ENCODE measurements around the gene NLRP6. TPM values are rescaled to one million over a fixed set of nuclear protein-coding genes. Genes with fewer than 3 reads are reported as not detected.
A peak's percentile ranks its signal among the peaks of the same experiment; 100 is the strongest.
"Not testable (repeated sequence)": the region's sequence is repeated elsewhere in the genome, so short reads cannot be mapped to it uniquely, and the experiment has no call there.

The NLRP6 gene
- total and polyA plus RNA-seq, 4 experiments from 2014 or later, result 1.4 to 26.3 (median 18.4) TPM

DNA sequence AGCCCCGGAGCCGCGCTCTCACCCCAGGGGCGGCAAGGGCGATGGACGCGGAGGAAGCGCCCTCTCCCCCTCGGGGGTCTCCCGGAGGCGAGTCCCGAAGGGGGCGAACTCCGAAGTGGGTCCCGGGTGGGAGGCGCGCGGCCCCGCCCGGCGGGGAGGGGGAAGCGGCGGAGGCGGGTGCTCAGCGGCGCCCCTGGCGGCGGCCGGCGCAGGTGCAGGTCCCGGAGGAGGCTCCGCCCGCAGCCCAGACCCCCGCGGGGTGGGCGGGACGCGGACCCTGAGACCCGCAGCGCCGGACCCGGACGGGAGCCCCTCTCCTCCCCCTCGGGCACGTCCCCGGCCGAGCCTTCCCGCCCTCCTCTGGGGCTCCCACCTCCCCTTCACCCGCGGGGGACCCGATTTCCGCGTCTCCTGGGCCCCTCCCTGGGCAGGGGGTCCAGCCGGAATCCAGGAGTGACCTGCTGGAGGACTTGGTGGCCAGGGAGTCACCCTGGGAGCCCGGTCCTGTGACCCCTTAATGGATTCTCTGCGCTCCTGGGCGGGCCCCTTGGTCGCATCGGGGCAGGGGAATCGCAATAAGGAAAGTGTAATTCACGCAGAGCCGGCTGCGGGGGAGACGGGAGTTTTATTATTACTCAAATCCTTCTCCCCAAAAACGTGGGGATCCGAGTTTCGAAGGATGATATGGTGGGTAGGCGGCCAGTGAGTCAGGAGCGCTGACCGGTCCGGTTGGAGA lies 33.0 kb downstream of the NLRP6 start:
- peaks cover 23 to 58% (median 36%) of the 10 kb centered on the region in 4 donors for H3K4me1 Mint-ChIP-seq
- H3K4me3 Mint-ChIP-seq, result peak overlapping the region; percentile 92 to 99 (median 98)
- intact Hi-C loops (cut with micrococcal nuclease); H3K27me3 ChIP-seq (ENCODE audit: insufficient read depth, low read length); H3K9me3 ChIP-seq (ENCODE audit: control insufficient read depth in 1 of 2, low read length in 2 of 2); H3K9me3 Mint-ChIP-seq; H3K27me3 Mint-ChIP-seq; H3K36me3 ChIP-seq (ENCODE audit: insufficient read depth, low read length): not testable (repeated sequence)
- peak in 1 of 5 donors; percentile 23 for DNase-seq
- CTCF ChIA-PET (ENCODE audit: partially characterized antibody), result interaction anchor here (0.9 to 2.7 kb wide), 5 partner anchors 16 to 61 kb away, joined by 3 to 19 read pairs (median 4); no protein-coding TSS in a partner anchor
- H3K36me3 Mint-ChIP-seq, result peaks cover 23 to 41% of the 10 kb centered on the region in 2 donors
- Histone ChIP-seq H3K27ac (ENCODE audit: low read depth, low read length) (peak overlapping the region; percentile 76), H3K4me3 (ENCODE audit: low read length in 2 of 2) (peak overlapping the region in 1 of 2 donors; percentile 91), H3K4me1 (ENCODE audit: insufficient read depth, low read length) (peaks cover 44% of the 10 kb centered on the region)
- POLR2A ChIA-PET (ENCODE audit: partially characterized antibody), result interaction anchor here (0.8 to 7.2 kb wide), 10 partner anchors 11 to 104 kb away, joined by 3 to 66 read pairs (median 6); partner anchors contain the start of genes BET1L and RIC8A
- peak overlapping the region; percentile 94 to 100 (median 98) for H3K27ac Mint-ChIP-seq

DNA sequence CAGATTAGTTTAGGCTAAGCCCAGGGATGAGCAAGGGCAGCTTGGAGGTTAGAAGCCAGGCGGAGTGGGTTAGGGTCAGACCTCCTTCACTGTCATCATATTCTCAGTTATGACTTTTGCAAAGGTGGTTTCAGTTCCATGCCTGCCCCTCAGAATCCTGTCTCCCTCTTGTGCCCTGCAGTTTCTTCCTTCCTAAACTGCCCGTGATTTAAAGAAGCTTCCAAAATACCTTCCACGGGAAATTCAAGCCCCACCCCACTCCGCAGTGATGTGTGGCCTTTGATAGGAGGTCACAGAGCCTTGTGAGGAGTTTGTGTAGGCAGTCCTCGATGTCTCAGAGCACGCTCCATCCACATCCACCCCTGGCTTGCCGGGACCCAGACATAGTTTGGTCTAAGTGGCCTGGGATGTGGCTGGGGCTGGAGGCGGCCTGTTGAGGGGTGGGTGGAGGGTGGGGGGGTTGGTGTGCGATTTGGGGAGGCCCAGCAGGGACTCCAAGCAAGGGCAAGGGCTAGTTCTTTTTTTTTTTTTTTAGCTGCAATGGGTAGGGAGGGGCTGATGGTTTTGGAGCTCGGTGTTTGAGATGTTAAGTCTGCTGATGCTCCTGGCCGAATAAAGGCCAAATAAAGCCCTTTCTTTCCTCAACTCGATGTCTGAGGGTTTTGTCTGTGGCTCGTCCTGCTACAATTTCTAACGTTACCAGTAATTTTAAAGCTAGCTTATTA lies 34.0 kb downstream of the NLRP6 start:
- ChIA-PET POLR2A (ENCODE audit: partially characterized antibody) (interaction anchor here (0.6 to 7.2 kb wide), 15 partner anchors 10 to 105 kb away, joined by 3 to 66 read pairs (median 4); partner anchors contain the start of genes BET1L, IFITM5 and RIC8A), CTCF (ENCODE audit: partially characterized antibody) (interaction anchor here (0.7 to 2.7 kb wide), 9 partner anchors 15 to 136 kb away, joined by 3 to 19 read pairs (median 4); no protein-coding TSS in a partner anchor)
- Histone ChIP-seq H3K27ac (ENCODE audit: low read depth, low read length) (peak overlapping the region; percentile 76), H3K9me3 (ENCODE audit: control insufficient read depth in 1 of 2, low read length in 2 of 2) (no peaks in the 10 kb centered on the region), H3K36me3 (ENCODE audit: insufficient read depth, low read length) (peaks cover 8% of the 10 kb centered on the region), H3K4me3 (ENCODE audit: low read length in 2 of 2) (peak overlapping the region; percentile 59 to 91), H3K4me1 (ENCODE audit: insufficient read depth, low read length) (peaks cover 38% of the 10 kb centered on the region), H3K27me3 (ENCODE audit: insufficient read depth, low read length) (no peaks in the 10 kb centered on the region)
- Mint-ChIP-seq H3K4me3 (peak overlapping the region; percentile 92 to 99 (median 98)), H3K27me3 (no peaks in the 10 kb centered on the region), H3K4me1 (peaks cover 28 to 63% (median 37%) of the 10 kb centered on the region in 4 donors), H3K9me3 (peaks cover 0 to 7% (median 0%) of the 10 kb centered on the region in 8 donors), H3K27ac (peak overlapping the region; percentile 94 to 100 (median 98)), H3K36me3 (peaks cover 31 to 50% of the 10 kb centered on the region in 2 donors)
- peak in 1 of 5 donors; percentile 16 for DNase-seq
- intact Hi-C loops (cut with micrococcal nuclease), result loop anchor here (2.0 kb wide), 1 partner anchor 31 kb away; no protein-coding TSS in a partner anchor

DNA sequence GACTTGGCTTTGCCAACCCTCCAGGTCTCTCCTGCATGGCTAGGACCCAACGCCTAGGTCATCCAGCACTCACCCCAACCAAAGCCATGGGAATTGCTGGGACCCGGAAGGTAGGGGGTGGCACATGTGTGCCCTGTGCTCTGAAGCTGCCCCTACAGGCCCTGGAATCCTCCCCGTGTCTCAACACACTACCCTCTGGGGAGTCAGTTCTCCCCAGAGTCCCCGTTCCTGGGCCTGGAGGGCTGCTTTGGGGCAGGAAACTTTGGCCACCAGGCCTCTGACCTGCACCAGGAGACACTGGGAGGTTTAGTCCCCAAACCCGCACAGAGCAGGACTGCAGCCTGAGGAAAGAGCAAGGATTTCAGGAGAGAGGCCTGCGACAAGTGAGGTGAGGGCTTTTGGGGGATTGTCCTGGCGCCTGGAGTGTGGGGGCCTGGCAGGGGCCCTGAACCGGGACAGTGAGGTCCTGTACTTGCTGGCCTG lies 35.1 kb downstream of the NLRP6 start:
- no peaks in the 10 kb centered on the region for H3K27me3 ChIP-seq (ENCODE audit: insufficient read depth, low read length)
- Mint-ChIP-seq H3K4me1 (peaks cover 29 to 61% (median 37%) of the 10 kb centered on the region in 4 donors), H3K27me3 (no peaks in the 10 kb centered on the region), H3K36me3 (peaks cover 34 to 50% of the 10 kb centered on the region in 2 donors), H3K9me3 (peaks cover 0 to 7% (median 0%) of the 10 kb centered on the region in 8 donors), H3K4me3 (peak overlapping the region; percentile 92 to 99 (median 98)), H3K27ac (peak overlapping the region; percentile 94 to 100 (median 98))
- peak overlapping the region; percentile 76 for H3K27ac ChIP-seq (ENCODE audit: low read depth, low read length)
- intact Hi-C loops (cut with micrococcal nuclease), result loop anchor here (2.0 kb wide), 1 partner anchor 33 kb away; no protein-coding TSS in a partner anchor
- H3K4me3 ChIP-seq (ENCODE audit: low read length in 2 of 2), result peak overlapping the region; percentile 59 to 91
- peaks cover 37% of the 10 kb centered on the region for H3K4me1 ChIP-seq (ENCODE audit: insufficient read depth, low read length)
- ChIA-PET CTCF (ENCODE audit: partially characterized antibody) (interaction anchor here (0.9 to 2.7 kb wide), 5 partner anchors 17 to 135 kb away, joined by 4 to 19 read pairs (median 8); no protein-coding TSS in a partner anchor), POLR2A (ENCODE audit: partially characterized antibody) (interaction anchor here (1.0 to 7.2 kb wide), 8 partner anchors 14 to 107 kb away, joined by 3 to 66 read pairs (median 8); partner anchors contain the start of genes BET1L, IFITM5 and RIC8A)
- no peak for DNase-seq
- no peaks in the 10 kb centered on the region for H3K9me3 ChIP-seq (ENCODE audit: control insufficient read depth in 1 of 2, low read length in 2 of 2)
- peaks cover 8% of the 10 kb centered on the region for H3K36me3 ChIP-seq (ENCODE audit: insufficient read depth, low read length)

DNA sequence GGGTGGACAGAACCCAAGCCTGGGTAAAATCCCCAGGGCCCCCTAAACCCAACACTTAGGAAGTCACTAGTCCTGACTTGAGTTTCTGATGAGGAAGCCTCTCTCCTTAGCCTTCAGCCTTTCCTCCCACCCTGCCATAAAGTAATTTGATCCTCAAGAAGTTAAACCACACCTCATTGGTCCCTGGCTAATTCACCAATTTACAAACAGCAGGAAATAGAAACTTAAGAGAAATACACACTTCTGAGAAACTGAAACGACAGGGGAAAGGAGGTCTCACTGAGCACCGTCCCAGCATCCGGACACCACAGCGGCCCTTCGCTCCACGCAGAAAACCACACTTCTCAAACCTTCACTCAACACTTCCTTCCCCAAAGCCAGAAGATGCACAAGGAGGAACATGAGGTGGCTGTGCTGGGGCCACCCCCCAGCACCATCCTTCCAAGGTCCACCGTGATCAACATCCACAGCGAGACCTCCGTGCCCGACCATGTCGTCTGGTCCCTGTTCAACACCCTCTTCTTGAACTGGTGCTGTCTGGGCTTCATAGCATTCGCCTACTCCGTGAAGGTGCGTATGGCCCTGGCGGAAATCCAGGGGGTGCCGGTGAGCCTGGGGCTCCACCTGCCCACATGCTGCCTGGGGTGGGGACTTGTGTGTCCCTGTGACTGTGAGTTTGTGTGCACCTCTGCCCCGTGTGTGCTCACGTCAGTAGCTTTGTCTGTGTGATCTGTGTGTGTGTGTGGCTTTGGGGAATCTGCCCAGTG lies 35.8 kb downstream of the NLRP6 start, which contains the start of gene IFITM1:
TSS of gene IFITM1 (plus strand) at position 254 of the 767 bp plus-strand sequence. CDS start at position 385, 131 bp downstream.
- H3K4me3 Mint-ChIP-seq, result peak within 1 kb of the TSS; percentile 92 to 99 (median 98)
- peak within 1 kb of the TSS; percentile 94 to 100 (median 98) for H3K27ac Mint-ChIP-seq
- H3K9me3 ChIP-seq (ENCODE audit: control insufficient read depth in 1 of 2, low read length in 2 of 2), result no peaks in the 10 kb centered on the region
- ChIA-PET POLR2A (ENCODE audit: partially characterized antibody) (interaction anchor here (1.4 to 7.2 kb wide), 16 partner anchors 12 to 107 kb away, joined by 3 to 66 read pairs (median 18); partner anchors contain the start of genes BET1L, IFITM5, PGGHG and RIC8A), CTCF (ENCODE audit: partially characterized antibody) (interaction anchor here (0.6 to 4.0 kb wide), 4 partner anchors 8 to 63 kb away, joined by 3 to 46 read pairs (median 26); no protein-coding TSS in a partner anchor)
- H3K36me3 ChIP-seq (ENCODE audit: insufficient read depth, low read length), result peaks cover 8% of the 10 kb centered on the region
- no peaks in the 10 kb centered on the region for H3K27me3 Mint-ChIP-seq
- peaks cover 37% of the 10 kb centered on the region for H3K4me1 ChIP-seq (ENCODE audit: insufficient read depth, low read length)
- H3K27ac ChIP-seq (ENCODE audit: low read depth, low read length), result peak within 1 kb of the TSS; percentile 76
- intact Hi-C loops (cut with micrococcal nuclease), result loop anchor here (1.0 to 2.0 kb wide), 5 partner anchors 33 to 107 kb away; partner anchors contain the start of genes BET1L and RIC8A
- peaks cover 0 to 7% (median 0%) of the 10 kb centered on the region in 8 donors for H3K9me3 Mint-ChIP-seq
- H3K27me3 ChIP-seq (ENCODE audit: insufficient read depth, low read length), result no peaks in the 10 kb centered on the region
- peak within 1 kb of the TSS; percentile 59 to 91 for H3K4me3 ChIP-seq (ENCODE audit: low read length in 2 of 2)
- H3K36me3 Mint-ChIP-seq, result peaks cover 34 to 47% of the 10 kb centered on the region in 2 donors
- H3K4me1 Mint-ChIP-seq, result peaks cover 29 to 56% (median 35%) of the 10 kb centered on the region in 4 donors
- DNase-seq, result peak; percentile 72 to 85 (median 79)

DNA sequence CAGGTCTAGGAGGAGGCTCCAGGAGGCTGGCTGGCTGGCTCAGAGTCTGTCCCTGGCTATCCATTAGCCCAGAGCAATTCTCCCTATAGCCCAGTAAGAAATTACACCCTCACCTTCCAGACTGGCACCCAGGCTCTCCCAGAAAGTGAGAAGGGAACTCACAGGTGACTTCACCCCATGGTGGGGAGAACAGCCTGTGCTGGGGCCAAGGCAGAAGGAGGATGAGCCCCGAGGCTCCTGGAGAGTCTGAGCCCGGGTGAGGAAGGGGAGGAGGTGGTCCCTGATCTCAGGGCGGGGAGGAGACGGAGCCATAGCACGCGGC lies 36.3 kb downstream of the NLRP6 start:
- not testable (repeated sequence) for H3K36me3 ChIP-seq (ENCODE audit: insufficient read depth, low read length); H3K9me3 Mint-ChIP-seq; DNase-seq; H3K9me3 ChIP-seq (ENCODE audit: control insufficient read depth in 1 of 2, low read length in 2 of 2); H3K27me3 ChIP-seq (ENCODE audit: insufficient read depth, low read length); H3K27me3 Mint-ChIP-seq
- peak overlapping the region; percentile 76 for H3K27ac ChIP-seq (ENCODE audit: low read depth, low read length)
- H3K4me3 ChIP-seq (ENCODE audit: low read length in 2 of 2), result peak overlapping the region; percentile 59 to 91
- ChIA-PET CTCF (ENCODE audit: partially characterized antibody) (interaction anchor here (0.6 to 4.0 kb wide), 3 partner anchors 9 to 63 kb away, joined by 3 to 46 read pairs (median 34); no protein-coding TSS in a partner anchor), POLR2A (ENCODE audit: partially characterized antibody) (interaction anchor here (1.1 to 7.2 kb wide), 16 partner anchors 11 to 134 kb away, joined by 3 to 66 read pairs (median 13); partner anchors contain the start of genes ANO9, BET1L, PGGHG and RIC8A)
- peaks cover 25 to 54% (median 32%) of the 10 kb centered on the region in 4 donors for H3K4me1 Mint-ChIP-seq
- peak overlapping the region; percentile 94 to 100 (median 98) for H3K27ac Mint-ChIP-seq
- intact Hi-C loops (cut with micrococcal nuclease), result loop anchor here (1.0 to 2.0 kb wide), 4 partner anchors 41 to 108 kb away; partner anchors contain the start of genes BET1L and RIC8A
- H3K4me3 Mint-ChIP-seq, result peak overlapping the region; percentile 92 to 99 (median 98)
- peaks cover 29 to 42% of the 10 kb centered on the region in 2 donors for H3K36me3 Mint-ChIP-seq
- H3K4me1 ChIP-seq (ENCODE audit: insufficient read depth, low read length), result peaks cover 38% of the 10 kb centered on the region

Data from CD4-positive, alpha-beta memory T cell (primary cell).